Stimulated activated CD8-positive, alpha-beta memory T cell treated with anti-CD3 and anti-CD28 coated beads, Interleukin-4, amount 100 ng/mL, for 4 hours (primary cell): ENCODE data around the gene NFASC.

Source experiments
- DNase-seq, 2 donors: peaks; one replicate each; pipeline ENCODE4 v3.0.0-alpha.2; 2020; ENCODE audit warnings: low read depth in 2 of 2, low spot score in 1 of 2

The NFASC gene

DNA sequence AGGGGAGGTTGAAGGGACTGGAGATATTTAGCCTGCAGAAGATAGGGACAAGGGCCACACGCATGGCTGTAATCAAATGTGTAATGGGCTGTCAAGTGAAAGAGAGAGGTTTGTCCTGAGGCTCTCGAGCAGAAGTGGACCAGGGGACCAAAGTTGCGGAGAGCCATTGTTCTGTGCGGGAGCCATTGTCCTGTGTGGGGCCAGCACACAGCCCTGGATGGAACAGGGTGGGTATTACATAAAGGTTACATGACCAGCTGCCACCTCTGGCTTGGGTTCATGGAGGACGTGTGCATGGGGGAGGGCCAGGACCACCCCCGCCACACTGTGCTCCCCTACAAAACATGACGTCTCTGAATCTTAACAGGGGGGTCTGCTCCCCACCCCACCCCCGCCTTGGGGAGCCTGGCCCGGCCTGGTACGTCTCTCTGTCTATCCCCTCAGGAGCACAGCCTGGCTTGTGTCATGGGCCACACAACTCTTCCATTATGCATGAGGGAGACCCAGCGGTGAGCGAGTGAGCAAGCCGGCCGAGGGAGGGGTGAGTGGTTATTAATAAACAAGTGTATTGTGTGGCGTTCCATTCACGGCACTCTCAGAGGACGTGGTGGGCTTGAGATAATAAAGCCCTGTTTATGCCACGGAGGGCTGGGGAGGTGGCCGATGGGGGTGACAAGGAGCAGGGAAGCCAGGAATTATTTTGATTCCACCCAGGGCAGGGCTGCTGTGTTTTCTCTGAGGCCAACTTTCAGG, at the start of gene NFASC:
NFASC (plus strand) TSS at position 703 of the 753 bp plus-strand sequence. CDS start 73,454 bp downstream, outside the sequence.
- no peak for DNase-seq

DNA sequence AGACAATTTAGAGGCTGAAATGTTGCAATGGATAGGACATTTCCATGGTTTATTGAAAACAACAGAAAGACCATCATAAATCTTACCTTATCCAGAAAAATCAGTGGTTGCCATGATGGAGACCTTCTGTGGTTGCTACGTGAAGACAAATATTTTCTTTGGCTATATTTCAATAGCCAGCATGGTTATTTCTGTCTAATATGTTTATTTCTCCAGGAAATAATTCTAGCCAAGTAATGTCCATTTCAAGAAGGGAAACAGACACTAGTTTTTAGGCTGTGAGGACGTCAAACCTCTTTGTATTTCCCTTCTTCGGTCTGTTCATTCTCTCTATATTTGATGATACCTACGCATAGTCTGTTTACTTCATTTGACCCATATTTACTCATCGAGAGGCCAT, 49.2 kb upstream of the NFASC start:
- no peak for DNase-seq

GRCh38 chr1:204821924-204822323, 48.7 kb upstream of the NFASC start:
- DNase-seq: no peak

DNA sequence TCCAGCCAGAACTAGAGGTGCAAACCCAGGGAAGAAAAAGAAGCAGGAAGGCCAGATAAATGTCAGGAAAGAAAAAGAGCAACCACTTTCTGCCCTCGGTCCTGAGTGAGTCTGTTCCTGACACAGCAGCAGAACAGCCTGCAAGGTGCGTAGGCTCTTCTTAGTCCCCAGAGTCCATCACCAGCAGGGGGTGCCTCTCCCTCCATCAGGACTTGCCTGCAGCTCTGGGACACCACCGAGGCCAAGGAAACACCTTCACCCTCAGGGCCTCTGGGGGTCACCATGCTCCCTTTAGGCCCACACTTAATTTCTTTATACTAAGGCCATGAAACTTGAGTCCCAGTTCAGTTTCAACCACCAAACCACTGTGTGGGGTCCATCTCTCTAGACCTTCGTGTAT, 43.7 kb upstream of the NFASC start:
- no peak for DNase-seq

- DNase-seq: no peak
Measured at GRCh38 chr1:204828352-204828850, 42.3 kb upstream of the NFASC start.

- DNase-seq: no peak
Measured at GRCh38 chr1:204829133-204829825, 41.4 kb upstream of the NFASC start.

DNA sequence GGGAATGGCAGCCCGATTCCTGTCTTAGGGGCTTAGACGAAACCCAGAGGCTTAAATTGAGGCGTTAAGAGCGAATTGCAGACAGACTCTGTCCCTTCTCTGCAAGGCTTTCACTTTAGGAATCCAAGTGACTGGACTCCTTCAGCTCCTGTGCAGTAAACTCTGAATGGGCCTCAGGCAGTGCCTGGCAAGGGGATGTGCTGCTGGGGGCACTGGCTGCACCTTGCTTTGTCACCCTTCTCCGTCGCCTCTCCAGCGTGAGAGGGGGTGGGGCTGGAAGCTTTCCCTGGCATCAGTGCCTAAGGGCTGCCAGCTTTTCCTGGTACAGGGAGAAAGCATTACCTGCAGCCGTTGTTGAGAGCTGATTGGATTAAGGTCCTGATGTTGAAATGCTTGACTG, 39.9 kb upstream of the NFASC start:
- no peak for DNase-seq

DNA sequence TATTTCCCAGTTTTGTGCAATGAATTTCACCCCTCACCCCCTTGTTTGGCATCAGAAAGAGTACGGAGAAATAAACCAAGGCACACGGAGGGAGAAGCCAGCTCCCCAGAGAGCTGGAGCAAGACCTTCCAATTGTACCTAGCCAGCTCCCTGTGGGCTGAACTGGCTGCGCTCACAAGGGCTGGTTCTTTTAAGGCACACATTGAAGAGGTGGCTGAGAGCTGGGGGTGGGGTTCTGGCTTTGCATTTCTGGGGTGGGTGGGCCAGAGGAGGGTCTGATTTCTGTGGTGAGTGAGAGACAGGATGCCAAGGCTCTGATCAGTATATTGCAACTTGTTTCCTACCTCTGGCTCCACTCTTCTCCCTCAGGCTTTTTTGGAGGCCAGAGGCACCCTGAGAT, 39.5 kb upstream of the NFASC start:
- DNase-seq: no peak

GRCh38 chr1:204834336-204834735, 36.3 kb upstream of the NFASC start:
- no peak for DNase-seq

DNA sequence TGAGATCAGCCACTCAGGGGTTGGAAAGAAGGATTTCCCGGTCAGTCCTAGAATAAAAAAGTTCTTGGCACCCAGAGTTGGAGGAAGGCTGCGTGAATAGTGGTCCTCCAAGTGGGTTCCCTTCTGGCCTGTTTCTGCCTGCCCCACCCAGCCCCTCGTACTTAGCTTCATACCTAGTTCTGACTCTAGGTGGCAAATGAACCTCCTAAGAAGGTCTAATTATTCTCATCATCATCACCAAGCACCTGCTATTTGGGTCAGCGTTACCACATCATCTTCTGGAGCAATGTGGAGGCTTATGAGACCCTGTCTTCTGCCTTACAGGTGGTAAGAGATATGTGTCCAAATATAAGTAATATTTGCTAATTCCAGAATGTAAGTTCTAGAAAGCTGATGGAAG, 35.9 kb upstream of the NFASC start:
- no peak for DNase-seq

DNA sequence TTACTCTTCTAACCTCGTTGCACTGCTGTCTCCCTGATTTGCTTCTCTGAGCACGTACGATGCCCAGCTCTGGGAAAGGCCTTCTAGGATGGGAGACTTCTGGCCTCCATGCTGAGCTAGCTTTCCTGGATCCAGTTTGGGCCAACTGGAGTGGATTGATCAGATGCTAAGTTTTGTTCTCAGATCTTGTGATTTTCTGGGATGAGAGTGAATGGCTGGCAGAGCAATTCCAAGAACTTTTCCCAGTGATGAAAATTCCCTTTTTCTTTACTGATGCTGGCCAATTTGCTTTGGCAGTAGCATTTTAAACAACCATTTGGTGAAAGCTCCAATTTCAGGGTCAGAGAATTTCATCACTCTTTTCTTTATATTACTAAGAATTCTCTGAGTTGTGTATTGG, 34.9 kb upstream of the NFASC start:
- DNase-seq: no peak

GRCh38 chr1:204836856-204837255, 33.8 kb upstream of the NFASC start:
- DNase-seq: no peak

- no peak for DNase-seq
Measured at GRCh38 chr1:204837440-204838084, 33.1 kb upstream of the NFASC start.

GRCh38 chr1:204841316-204841715, 29.3 kb upstream of the NFASC start:
- DNase-seq: no peak

GRCh38 chr1:204841798-204842197, 28.9 kb upstream of the NFASC start:
- DNase-seq: no peak

GRCh38 chr1:204842369-204842768, 28.3 kb upstream of the NFASC start:
- no peak for DNase-seq

DNA sequence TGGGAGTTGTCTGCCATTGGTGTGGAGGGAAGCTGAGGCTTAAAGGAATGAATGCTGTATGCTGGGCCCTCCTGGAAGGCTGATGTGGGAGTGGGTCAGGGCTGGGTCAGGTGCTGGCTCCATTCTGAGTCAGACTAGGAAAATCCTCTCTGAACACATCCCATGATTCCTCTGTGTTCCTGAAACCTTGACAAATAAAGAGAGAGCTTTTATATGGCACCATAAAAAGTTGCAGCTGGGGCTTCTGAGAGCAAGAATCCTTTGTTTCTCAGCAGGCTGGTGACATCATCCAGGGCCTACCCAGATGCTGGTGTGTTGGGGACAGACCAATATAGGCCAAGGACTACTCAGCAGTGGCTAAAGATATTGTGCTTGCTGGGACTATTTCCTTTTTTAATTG, 27.8 kb upstream of the NFASC start:
- no peak for DNase-seq

DNA sequence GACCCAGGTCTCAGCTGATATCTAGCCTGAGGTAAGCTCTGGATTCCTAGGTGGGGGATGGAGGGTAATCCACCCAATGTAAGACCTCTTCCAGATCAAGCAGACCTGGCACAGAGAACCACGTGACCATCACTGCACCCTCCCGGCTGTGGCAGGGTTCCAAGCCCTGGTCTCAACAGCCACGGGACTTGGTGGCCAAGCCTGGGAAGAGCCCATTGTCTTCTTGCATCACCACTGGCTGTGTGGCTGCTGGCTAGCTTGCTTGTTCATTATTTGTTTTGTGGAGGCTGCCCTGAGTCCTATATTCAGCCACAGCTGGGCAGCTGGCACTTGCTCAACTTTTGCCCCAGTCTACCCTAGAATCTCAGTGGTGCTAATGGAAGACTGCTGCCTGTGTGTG, 24.1 kb upstream of the NFASC start:
- no peak for DNase-seq

DNA sequence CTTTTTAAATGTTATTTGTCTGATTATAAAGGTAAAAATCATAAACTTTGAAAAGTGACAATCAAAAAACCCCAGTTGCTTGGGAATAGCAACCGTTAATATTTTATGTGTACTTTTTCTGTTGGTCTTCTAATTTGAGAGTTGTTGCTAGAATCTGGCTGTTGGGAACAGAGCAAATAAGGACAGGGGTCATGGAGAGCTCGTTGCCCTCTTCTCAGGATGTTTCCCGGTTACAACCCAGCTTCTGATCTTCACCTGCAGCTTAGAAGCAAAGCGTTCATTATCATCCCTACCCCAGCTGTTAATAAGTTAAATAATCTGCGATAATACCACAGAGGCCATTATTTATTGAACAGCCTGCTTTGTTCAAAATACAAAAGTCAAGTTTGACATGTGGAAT, 22.1 kb upstream of the NFASC start:
- no peak for DNase-seq

DNA sequence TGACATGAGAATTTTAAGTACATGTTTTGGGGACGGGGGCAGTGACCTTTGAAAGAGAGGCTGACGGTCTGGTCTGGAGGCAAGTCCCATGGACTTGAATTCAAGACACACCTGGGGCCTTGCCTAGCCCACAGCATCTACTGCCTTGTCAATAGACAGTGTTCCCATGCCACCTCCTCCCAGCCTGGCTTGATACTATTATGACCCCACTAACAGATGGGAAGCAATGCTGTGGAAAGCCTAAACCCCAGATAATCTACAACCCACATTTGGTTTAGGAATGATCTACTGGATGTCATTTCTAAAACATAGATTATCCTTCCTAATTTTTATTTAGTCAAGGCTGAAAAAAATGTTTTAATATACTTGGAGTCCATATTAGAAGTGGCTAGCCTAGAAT, 17.8 kb upstream of the NFASC start:
- DNase-seq: no peak

DNA sequence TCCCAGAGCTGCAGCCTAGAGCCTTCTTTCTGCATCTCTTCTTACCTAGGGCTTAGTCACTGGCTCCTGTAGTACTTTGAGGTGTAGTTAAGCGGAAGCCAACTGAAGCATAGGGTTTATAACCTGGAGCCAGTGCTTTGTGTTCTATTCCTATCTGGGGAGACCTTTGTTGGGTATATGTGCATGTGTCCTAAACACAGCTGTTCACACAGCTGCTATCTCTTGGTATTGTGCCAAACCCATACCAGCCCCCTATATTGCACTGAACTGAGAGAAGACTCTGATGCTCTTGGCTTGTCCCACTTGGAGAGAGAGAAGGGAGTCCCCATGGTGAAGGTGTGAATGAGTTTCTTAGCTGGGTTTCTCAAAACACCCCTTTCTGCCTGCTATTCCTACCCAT, 17.2 kb upstream of the NFASC start:
- no peak for DNase-seq

DNA sequence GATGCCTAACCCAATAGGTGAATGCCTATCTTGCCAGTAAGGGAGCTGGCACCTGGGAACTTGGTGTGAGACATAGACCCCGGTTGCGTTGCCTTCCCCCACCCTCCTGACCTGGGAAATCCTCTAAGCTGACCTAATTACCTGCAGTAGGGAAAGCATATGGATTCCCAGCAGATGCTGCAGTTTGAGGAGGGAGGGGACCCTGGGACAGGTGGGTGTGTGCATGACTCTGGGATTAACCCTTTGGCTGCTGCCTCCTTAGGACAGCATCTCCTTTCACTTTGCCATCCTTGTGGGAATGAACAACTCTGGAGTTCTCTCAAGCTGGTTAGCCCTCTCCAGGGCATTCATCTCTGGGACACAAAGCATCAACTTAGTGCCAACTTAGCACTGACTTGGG, 16.4 kb upstream of the NFASC start:
- DNase-seq: no peak
